ENCODE measurements around the gene ATP23. TPM values are rescaled to one million over a fixed set of nuclear protein-coding genes. Genes with fewer than 3 reads are reported as not detected.

The ATP23 gene
- total RNA-seq, 1 experiment from 2014 or later = 4.7 TPM

DNA sequence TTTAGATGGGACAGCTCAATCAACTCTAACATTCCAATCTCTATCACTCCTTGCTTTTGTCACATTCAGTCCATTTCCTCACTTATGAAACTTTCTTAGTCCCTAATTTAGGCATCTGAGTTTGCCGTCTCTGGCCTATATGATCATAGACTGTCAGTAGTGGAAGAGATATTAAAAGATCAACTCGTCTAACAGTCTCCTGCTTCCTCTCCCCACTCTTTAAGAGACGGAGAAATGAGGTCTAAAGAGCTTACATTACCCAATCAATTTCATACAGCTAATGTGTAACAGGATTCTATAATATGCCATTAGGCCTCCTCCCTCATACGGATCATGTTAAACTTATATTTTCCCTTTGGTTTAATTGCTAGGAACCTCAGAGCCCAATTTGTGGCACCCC lies 6.5 kb upstream of the ATP23 start:
- DNase-seq = no peak
- Histone ChIP-seq H3K27me3 (ENCODE audit: insufficient read depth, low read length) (no peaks in the 10 kb centered on the region), H3K56ac (ENCODE audit: insufficient read length, low read depth, low read length) (no peak overlapping the region), H3K14ac (ENCODE audit: insufficient read depth, low read length) (no peak overlapping the region), H3K4ac (ENCODE audit: low read depth, low read length) (no peak overlapping the region), H2BK120ac (ENCODE audit: low read depth, low read length, poor library complexity, severe bottlenecking) (no peak overlapping the region), H2BK15ac (ENCODE audit: low read depth, low read length) (no peak overlapping the region), H3T11ph (ENCODE audit: low read length) (no peak overlapping the region), H4K91ac (ENCODE audit: insufficient read length, low read depth, low read length) (no peak overlapping the region), H4K5ac (ENCODE audit: insufficient read length, low read depth, low read length) (no peak overlapping the region), H2AK5ac (ENCODE audit: insufficient read length, low read length) (no peak overlapping the region), H3K4me2 (ENCODE audit: insufficient read depth, insufficient read length, low read length) (no peak overlapping the region), H3K4me1 (ENCODE audit: insufficient read depth, low read length) (no peaks in the 10 kb centered on the region), H3K79me2 (ENCODE audit: insufficient read depth, low read length) (no peaks in the 10 kb centered on the region), H3K79me1 (ENCODE audit: insufficient read depth, low read depth, low read length, poor library complexity, severe bottlenecking) (no peaks in the 10 kb centered on the region), H4K8ac (replicated peaks; ENCODE audit: insufficient read length, low read depth, low read length) (no peak overlapping the region), H3K9ac (ENCODE audit: extremely low read depth, insufficient read length, low read length) (no peak overlapping the region), H3K18ac (ENCODE audit: insufficient read length, low read depth, low read length) (no peak overlapping the region), H2BK12ac (ENCODE audit: insufficient read length, low read depth, low read length) (no peak overlapping the region), H2AFZ (ENCODE audit: low read length) (no peak overlapping the region), H3K23me2 (ENCODE audit: insufficient read length, low read depth, low read length, poor library complexity, severe bottlenecking) (peaks cover 2% of the 10 kb centered on the region), H3K23ac (ENCODE audit: insufficient read length, low read depth, low read length) (no peak overlapping the region), H4K20me1 (ENCODE audit: control insufficient read depth, insufficient read depth, insufficient read length) (no peaks in the 10 kb centered on the region), H3K27ac (ENCODE audit: insufficient read length, low read depth, low read length) (no peak overlapping the region), H2BK20ac (ENCODE audit: low read depth, low read length, poor library complexity, severe bottlenecking) (no peak overlapping the region), H3K9me3 (ENCODE audit: control insufficient read depth, low read depth, low read length) (no peaks in the 10 kb centered on the region), H2BK5ac (ENCODE audit: insufficient read length, low read length) (no peak overlapping the region)
- H3K4me3 Mint-ChIP-seq = no peak overlapping the region; a peak in 1 of 5 replicates
- peaks cover 46% of the 10 kb centered on the region for H3K27me3 Mint-ChIP-seq (ENCODE audit: low read depth)
- TF ChIP-seq, protein P1, sequence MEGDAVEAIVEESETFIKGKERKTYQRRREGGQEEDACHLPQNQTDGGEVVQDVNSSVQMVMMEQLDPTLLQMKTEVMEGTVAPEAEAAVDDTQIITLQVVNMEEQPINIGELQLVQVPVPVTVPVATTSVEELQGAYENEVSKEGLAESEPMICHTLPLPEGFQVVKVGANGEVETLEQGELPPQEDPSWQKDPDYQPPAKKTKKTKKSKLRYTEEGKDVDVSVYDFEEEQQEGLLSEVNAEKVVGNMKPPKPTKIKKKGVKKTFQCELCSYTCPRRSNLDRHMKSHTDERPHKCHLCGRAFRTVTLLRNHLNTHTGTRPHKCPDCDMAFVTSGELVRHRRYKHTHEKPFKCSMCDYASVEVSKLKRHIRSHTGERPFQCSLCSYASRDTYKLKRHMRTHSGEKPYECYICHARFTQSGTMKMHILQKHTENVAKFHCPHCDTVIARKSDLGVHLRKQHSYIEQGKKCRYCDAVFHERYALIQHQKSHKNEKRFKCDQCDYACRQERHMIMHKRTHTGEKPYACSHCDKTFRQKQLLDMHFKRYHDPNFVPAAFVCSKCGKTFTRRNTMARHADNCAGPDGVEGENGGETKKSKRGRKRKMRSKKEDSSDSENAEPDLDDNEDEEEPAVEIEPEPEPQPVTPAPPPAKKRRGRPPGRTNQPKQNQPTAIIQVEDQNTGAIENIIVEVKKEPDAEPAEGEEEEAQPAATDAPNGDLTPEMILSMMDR (conservative IDR thresholded peaks at IDR 0.05) = no peak
- no peaks in the 10 kb centered on the region for H3K36me3 Mint-ChIP-seq (ENCODE audit: insufficient read depth in 1 of 3, low read depth in 3 of 3)
- H3K27ac Mint-ChIP-seq = no peak overlapping the region
- H3K9me3 Mint-ChIP-seq = no peaks in the 10 kb centered on the region
- H3K4me1 Mint-ChIP-seq = peaks cover 12 to 13% of the 10 kb centered on the region in 2 experiments
- no CpG with 5 or more reads among the region's 4 CpGs for WGBS (ENCODE audit: extremely low coverage, insufficient read length, low lambda C conversion rate)
